ENCODE data around the gene WDR37.

WDR37 gene

DNA sequence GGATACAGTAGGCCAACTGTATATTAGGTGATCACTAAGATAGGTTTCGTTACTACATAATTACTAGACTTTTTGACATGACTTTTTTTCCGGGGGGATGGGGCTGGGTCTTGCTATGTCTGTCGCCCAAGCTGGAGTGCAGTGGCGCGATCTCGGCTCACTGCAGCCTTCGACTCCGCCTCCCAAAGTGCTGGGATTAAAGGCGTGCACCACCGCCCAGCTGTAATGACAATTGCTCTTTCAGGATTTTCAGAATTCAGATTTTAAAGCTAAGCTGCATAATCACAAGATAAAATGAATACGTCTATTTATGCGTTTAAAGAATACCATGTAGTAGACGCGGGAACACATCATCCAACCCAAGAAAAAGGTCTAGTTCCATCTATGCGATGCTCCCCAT is 8.2 kb upstream of the WDR37 start:
- Histone ChIP-seq H3K4me1 (ENCODE audit: insufficient read depth, low read length) (peaks cover 37% of the 10 kb centered on the region), H3K9me3 (ENCODE audit: low read length) (no peaks in the 10 kb centered on the region), H2AFZ (ENCODE audit: low read depth, low read length) (no peak overlapping the region), H3K36me3 (ENCODE audit: insufficient read depth, low read length) (peaks cover 45% of the 10 kb centered on the region), H3K4me3 (ENCODE audit: low read length) (peak overlapping the region; percentile 100), H3K27me3 (ENCODE audit: insufficient read depth, low read length) (no peaks in the 10 kb centered on the region)

DNA sequence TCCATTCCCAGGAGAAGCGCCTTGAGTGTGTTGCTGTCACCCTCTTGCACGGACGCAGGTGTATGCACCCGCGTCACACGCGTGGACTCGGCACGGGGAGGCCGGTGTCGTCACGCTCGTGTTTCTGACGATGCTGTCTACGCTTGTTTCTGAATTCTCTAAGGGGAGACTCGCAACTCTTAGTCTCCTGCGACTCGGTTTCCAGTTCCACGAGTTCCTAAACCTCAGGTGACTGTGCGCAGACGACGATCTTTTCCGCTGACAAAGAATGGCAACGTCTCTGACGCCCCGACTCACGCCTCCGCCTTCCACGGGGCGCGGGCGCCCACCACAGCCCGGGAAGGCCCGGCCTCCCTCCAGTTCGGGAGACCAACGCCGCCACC is 7.8 kb upstream of the WDR37 start:
- H3K4me1 ChIP-seq (ENCODE audit: insufficient read depth, low read length), result peaks cover 37% of the 10 kb centered on the region
- peak overlapping the region; percentile 100 for H3K4me3 ChIP-seq (ENCODE audit: low read length)
- no peaks in the 10 kb centered on the region for H3K9me3 ChIP-seq (ENCODE audit: low read length)
- no peaks in the 10 kb centered on the region for H3K27me3 ChIP-seq (ENCODE audit: insufficient read depth, low read length)
- peaks cover 41% of the 10 kb centered on the region for H3K36me3 ChIP-seq (ENCODE audit: insufficient read depth, low read length)
- no peak overlapping the region for H2AFZ ChIP-seq (ENCODE audit: low read depth, low read length)

DNA sequence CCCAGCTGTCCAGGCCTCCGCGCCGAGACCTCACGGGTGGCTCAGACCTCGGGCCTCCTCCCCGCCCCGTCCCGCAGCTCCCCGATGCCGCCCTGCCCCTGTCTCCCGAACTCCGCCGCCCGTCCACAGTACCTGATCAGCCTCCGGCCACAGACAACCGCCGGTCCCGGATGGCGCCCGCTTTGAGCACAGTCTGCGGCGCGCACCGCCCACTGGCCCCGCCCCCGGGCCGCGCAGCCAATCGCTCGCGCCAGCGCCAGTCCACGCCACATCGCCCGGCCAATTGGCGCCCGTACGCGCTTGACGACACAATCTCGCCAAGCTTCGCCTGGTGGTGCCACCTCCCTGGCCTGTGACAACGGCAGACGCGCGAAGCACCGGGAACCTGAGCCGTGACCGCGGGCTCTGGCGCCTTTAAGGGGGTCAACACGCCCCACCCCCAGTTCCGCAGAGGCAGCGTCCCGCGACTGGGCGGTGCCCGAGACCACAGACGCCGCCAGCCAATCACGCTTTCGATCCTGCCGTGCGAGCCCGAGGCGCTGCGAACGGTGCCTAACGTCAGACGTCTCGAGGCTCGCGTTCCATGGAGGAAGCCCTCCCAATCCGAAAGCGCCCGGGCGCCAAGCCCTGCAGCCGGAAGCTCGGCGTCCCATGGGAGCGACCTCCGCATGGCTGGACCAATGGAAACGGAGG is 7.3 kb upstream of the WDR37 start, which contains the start of gene IDI1:
Gene IDI1 (minus strand): TSS at position 388 of the 693 bp plus-strand sequence. CDS start 116 bp downstream, at position 272.
- H2AFZ ChIP-seq (ENCODE audit: low read depth, low read length), result no peak within 1 kb of the TSS
- peaks cover 39% of the 10 kb centered on the region for H3K36me3 ChIP-seq (ENCODE audit: insufficient read depth, low read length)
- H3K27me3 ChIP-seq (ENCODE audit: insufficient read depth, low read length), result no peaks in the 10 kb centered on the region

DNA sequence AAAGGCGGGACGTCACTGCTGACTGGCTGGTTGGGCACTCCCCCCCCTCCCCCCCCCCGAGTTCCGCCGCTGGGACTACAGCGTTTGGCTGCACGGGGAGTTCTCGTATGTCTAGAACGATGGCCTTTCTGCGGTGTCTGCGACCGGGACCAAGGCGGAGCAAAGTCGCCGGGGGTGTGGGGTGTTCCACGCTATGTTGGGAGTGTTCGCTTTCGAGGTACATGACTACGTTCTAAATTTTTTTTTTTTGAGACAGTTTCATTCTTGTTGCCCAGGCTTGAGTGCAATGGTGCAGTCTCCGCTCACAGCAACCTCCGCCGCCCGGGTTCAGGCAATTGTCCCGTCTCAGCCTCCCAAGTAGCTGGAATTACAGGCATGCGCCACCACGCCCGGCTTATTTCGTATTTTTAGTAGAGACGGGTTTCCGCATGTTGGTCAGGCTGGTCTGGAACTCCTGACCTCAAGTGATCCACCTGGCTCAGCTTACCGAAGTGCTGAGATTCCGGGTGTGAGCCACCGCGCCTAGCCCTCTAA is 6.7 kb upstream of the WDR37 start:
- no peak overlapping the region for H2AFZ ChIP-seq (ENCODE audit: low read depth, low read length)
- H3K9me3 ChIP-seq (ENCODE audit: low read length), result no peaks in the 10 kb centered on the region
- peaks cover 34% of the 10 kb centered on the region for H3K4me1 ChIP-seq (ENCODE audit: insufficient read depth, low read length)
- peaks cover 39% of the 10 kb centered on the region for H3K36me3 ChIP-seq (ENCODE audit: insufficient read depth, low read length)
- H3K4me3 ChIP-seq (ENCODE audit: low read length), result peak overlapping the region; percentile 100
- no peaks in the 10 kb centered on the region for H3K27me3 ChIP-seq (ENCODE audit: insufficient read depth, low read length)

More for the DNA sequence above, 7.3 kb upstream of the WDR37 start, which contains the start of gene IDI1:
- Histone ChIP-seq H3K9me3 (ENCODE audit: low read length) (no peaks in the 10 kb centered on the region), H3K4me1 (ENCODE audit: insufficient read depth, low read length) (peaks cover 37% of the 10 kb centered on the region), H3K4me3 (ENCODE audit: low read length) (peak within 1 kb of the TSS; percentile 100)

- Histone ChIP-seq H2AFZ (ENCODE audit: low read depth, low read length) (no peak overlapping the region), H3K27me3 (ENCODE audit: insufficient read depth, low read length) (no peaks in the 10 kb centered on the region), H3K4me3 (ENCODE audit: low read length) (peak overlapping the region; percentile 100), H3K9me3 (ENCODE audit: low read length) (no peaks in the 10 kb centered on the region), H3K36me3 (ENCODE audit: insufficient read depth, low read length) (peaks cover 37% of the 10 kb centered on the region), H3K4me1 (ENCODE audit: insufficient read depth, low read length) (peaks cover 34% of the 10 kb centered on the region)
Measured at GRCh38 chr10:1050145-1050544, 6.0 kb upstream of the WDR37 start.

DNA sequence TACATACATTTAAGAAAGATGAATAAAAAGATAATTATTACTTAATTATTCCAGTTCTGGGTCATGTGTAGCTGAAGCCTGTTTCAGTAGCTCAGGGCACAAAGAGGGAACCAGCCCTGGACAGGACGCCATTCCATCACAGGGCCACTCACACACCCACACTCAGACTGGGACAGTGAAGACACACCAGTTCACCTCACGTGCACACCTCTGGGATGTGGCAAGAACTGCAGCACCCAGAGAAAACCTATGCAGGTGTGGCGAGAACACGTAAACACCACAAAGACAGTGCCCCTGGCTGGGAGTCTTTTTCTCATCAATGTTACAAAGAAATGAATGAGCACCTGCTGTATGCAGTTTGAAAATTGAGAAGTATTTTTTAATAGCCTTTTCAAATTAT is 5.6 kb upstream of the WDR37 start:
- Histone ChIP-seq H2AFZ (ENCODE audit: low read depth, low read length) (no peak overlapping the region), H3K4me3 (ENCODE audit: low read length) (peak overlapping the region; percentile 100), H3K4me1 (ENCODE audit: insufficient read depth, low read length) (peaks cover 34% of the 10 kb centered on the region), H3K36me3 (ENCODE audit: insufficient read depth, low read length) (peaks cover 34% of the 10 kb centered on the region), H3K9me3 (ENCODE audit: low read length) (no peaks in the 10 kb centered on the region), H3K27me3 (ENCODE audit: insufficient read depth, low read length) (no peaks in the 10 kb centered on the region)

- Histone ChIP-seq H3K9me3 (ENCODE audit: low read length) (no peaks in the 10 kb centered on the region), H3K4me3 (ENCODE audit: low read length) (peak overlapping the region; percentile 100), H3K27me3 (ENCODE audit: insufficient read depth, low read length) (no peaks in the 10 kb centered on the region), H3K4me1 (ENCODE audit: insufficient read depth, low read length) (peaks cover 36% of the 10 kb centered on the region), H3K36me3 (ENCODE audit: insufficient read depth, low read length) (peaks cover 25% of the 10 kb centered on the region), H2AFZ (ENCODE audit: low read depth, low read length) (no peak overlapping the region)
Measured at GRCh38 chr10:1054684-1055083, 1.5 kb upstream of the WDR37 start.

GRCh38 chr10:1057106-1057657 is 997 bp downstream of the WDR37 start:
- Histone ChIP-seq H3K9me3 (ENCODE audit: low read length) (no peaks in the 10 kb centered on the region), H2AFZ (ENCODE audit: low read depth, low read length) (peak overlapping the region; percentile 53), H3K4me1 (ENCODE audit: insufficient read depth, low read length) (peaks cover 25% of the 10 kb centered on the region), H3K27me3 (ENCODE audit: insufficient read depth, low read length) (no peaks in the 10 kb centered on the region), H3K4me3 (ENCODE audit: low read length) (peak overlapping the region; percentile 100), H3K36me3 (ENCODE audit: insufficient read depth, low read length) (peaks cover 21% of the 10 kb centered on the region)

GRCh38 chr10:1058017-1058416 is 1.8 kb downstream of the WDR37 start:
- H3K36me3 ChIP-seq (ENCODE audit: insufficient read depth, low read length), result peaks cover 14% of the 10 kb centered on the region
- no peaks in the 10 kb centered on the region for H3K9me3 ChIP-seq (ENCODE audit: low read length)
- no peak overlapping the region for H2AFZ ChIP-seq (ENCODE audit: low read depth, low read length)
- peak overlapping the region; percentile 100 for H3K4me3 ChIP-seq (ENCODE audit: low read length)
- H3K4me1 ChIP-seq (ENCODE audit: insufficient read depth, low read length), result peaks cover 25% of the 10 kb centered on the region
- H3K27me3 ChIP-seq (ENCODE audit: insufficient read depth, low read length), result no peaks in the 10 kb centered on the region

DNA sequence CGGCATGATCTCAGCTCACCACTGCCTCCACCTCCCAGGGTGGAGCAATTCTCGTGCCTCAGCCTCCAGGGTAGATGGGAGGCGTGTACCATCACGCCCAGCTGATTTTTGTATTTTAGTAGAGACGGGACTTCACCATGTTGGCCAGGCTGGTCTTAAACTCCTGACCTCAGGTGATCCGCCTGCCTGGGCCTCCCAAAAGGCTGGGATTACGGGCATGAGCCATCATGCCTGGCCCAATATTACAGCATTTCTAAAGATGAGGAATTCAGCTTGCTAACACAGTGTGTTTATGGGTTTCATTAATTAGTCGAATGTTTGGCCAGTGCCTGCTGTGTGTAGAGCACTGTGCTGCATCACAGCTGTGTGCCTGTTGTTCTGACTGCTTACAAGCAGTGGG is 3.7 kb downstream of the WDR37 start:
- no peak overlapping the region for H2AFZ ChIP-seq (ENCODE audit: low read depth, low read length)
- no peaks in the 10 kb centered on the region for H3K27me3 ChIP-seq (ENCODE audit: insufficient read depth, low read length)
- H3K36me3 ChIP-seq (ENCODE audit: insufficient read depth, low read length), result peaks cover 1% of the 10 kb centered on the region
- no peak overlapping the region for H3K4me3 ChIP-seq (ENCODE audit: low read length)
- peaks cover 37% of the 10 kb centered on the region for H3K4me1 ChIP-seq (ENCODE audit: insufficient read depth, low read length)
- no peaks in the 10 kb centered on the region for H3K9me3 ChIP-seq (ENCODE audit: low read length)

- H3K27me3 ChIP-seq (ENCODE audit: insufficient read depth, low read length), result no peaks in the 10 kb centered on the region
- peaks cover 34% of the 10 kb centered on the region for H3K4me1 ChIP-seq (ENCODE audit: insufficient read depth, low read length)
- H3K4me3 ChIP-seq (ENCODE audit: low read length), result no peak overlapping the region
- no peaks in the 10 kb centered on the region for H3K36me3 ChIP-seq (ENCODE audit: insufficient read depth, low read length)
- no peaks in the 10 kb centered on the region for H3K9me3 ChIP-seq (ENCODE audit: low read length)
- H2AFZ ChIP-seq (ENCODE audit: low read depth, low read length), result no peak overlapping the region
Measured at GRCh38 chr10:1061930-1062774, 6.0 kb downstream of the WDR37 start.

DNA sequence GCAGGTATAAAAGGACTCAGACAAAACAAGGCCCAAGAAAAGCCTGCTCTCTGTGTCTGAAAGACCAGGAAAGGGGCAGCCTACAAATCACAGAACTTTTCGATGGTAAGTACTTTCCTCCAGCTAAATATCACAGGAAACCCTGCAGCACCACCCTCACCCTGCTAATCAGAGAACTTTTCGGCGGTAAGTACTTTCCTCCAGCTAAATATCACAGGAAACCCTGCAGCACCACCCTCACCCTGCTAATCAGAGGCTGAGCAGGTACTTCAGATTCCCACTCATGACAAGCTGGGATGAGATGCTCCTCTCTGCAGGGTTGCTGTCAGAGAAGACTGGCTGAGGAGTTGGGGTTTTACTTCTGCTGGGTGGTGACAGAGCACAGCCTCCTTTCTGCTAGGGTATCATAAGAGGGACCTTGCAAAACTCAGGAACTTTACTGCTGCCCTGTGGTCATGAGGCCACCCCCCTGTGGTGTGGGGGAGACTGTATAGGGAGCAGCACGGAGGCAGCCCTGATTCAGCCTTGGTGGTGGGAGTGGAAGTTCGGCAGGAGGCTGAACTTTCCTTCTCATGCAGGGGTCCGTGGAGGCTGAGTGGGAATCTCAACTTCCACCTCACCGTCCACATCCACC is 7.2 kb downstream of the WDR37 start:
- H2AFZ ChIP-seq (ENCODE audit: low read depth, low read length), result no peak overlapping the region
- no peaks in the 10 kb centered on the region for H3K9me3 ChIP-seq (ENCODE audit: low read length)
- H3K4me3 ChIP-seq (ENCODE audit: low read length), result no peak overlapping the region
- peaks cover 23% of the 10 kb centered on the region for H3K4me1 ChIP-seq (ENCODE audit: insufficient read depth, low read length)
- no peaks in the 10 kb centered on the region for H3K36me3 ChIP-seq (ENCODE audit: insufficient read depth, low read length)
- H3K27me3 ChIP-seq (ENCODE audit: insufficient read depth, low read length), result no peaks in the 10 kb centered on the region

- H3K36me3 ChIP-seq (ENCODE audit: insufficient read depth, low read length), result no peaks in the 10 kb centered on the region
- peaks cover 21% of the 10 kb centered on the region for H3K4me1 ChIP-seq (ENCODE audit: insufficient read depth, low read length)
- no peak overlapping the region for H3K4me3 ChIP-seq (ENCODE audit: low read length)
- no peak overlapping the region for H2AFZ ChIP-seq (ENCODE audit: low read depth, low read length)
- H3K27me3 ChIP-seq (ENCODE audit: insufficient read depth, low read length), result no peaks in the 10 kb centered on the region
- H3K9me3 ChIP-seq (ENCODE audit: low read length), result no peaks in the 10 kb centered on the region
Measured at GRCh38 chr10:1064964-1065247, 8.7 kb downstream of the WDR37 start.

Data from neuron (in vitro differentiated cells).